GM13977 (cell line): ENCODE data around the gene TEDDM1.

ENCODE experiments used
- DNase-seq: peaks from one replicate; pipeline ENCODE4 v3.0.0; 2012; ENCODE audit warnings: low spot score
- in situ Hi-C: fragments of 300-500 bp; cut with MboI; formaldehyde crosslinking; loops from one replicate; pipeline ENCODE4 v1.12.0; 2022; ENCODE audit warnings: low sequenced_read_pairs, low pct_unique_long_range_greater_than_20kb, mixed read lengths, inconsistent platforms; ENCODE audit not compliant: unreplicated experiment
- TF ChIP-seq, protein P1 (sequence below): IDR thresholded peaks from 2 replicates; pipeline ENCODE4 v1.5.1; 2012; ENCODE audit warnings: mild to moderate bottlenecking, control low read depth; ENCODE audit not compliant: insufficient read depth; ENCODE audit errors: extremely low read depth, missing control alignments

The TEDDM1 gene

DNA sequence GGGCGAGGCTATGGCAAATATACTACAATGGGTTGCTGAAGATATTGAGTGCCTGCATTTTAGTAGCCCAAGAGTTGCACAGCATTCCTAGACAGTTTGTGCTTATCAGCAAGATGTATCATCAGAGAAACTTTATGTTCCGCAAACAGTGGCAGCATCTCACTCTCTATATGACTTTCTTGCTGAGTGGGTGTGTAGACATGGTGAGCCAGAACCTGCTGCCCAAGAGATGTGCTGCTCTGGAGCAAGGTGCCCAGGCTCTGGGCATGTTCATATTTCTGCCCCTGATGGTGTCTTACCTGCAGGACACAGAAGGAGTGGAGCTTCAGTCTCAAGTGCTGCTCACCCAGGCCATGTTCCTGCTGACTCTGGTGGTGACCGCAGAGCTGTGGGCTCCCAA, 41.3 kb upstream of the TEDDM1 start:
- in situ Hi-C loops, result loop anchor here (10.0 kb wide), 2 partner anchors 143 to 343 kb away; partner anchors contain the start of genes NPL and RNASEL
- TF ChIP-seq, protein P1, sequence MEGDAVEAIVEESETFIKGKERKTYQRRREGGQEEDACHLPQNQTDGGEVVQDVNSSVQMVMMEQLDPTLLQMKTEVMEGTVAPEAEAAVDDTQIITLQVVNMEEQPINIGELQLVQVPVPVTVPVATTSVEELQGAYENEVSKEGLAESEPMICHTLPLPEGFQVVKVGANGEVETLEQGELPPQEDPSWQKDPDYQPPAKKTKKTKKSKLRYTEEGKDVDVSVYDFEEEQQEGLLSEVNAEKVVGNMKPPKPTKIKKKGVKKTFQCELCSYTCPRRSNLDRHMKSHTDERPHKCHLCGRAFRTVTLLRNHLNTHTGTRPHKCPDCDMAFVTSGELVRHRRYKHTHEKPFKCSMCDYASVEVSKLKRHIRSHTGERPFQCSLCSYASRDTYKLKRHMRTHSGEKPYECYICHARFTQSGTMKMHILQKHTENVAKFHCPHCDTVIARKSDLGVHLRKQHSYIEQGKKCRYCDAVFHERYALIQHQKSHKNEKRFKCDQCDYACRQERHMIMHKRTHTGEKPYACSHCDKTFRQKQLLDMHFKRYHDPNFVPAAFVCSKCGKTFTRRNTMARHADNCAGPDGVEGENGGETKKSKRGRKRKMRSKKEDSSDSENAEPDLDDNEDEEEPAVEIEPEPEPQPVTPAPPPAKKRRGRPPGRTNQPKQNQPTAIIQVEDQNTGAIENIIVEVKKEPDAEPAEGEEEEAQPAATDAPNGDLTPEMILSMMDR, result no peak
- no peak for DNase-seq

DNA sequence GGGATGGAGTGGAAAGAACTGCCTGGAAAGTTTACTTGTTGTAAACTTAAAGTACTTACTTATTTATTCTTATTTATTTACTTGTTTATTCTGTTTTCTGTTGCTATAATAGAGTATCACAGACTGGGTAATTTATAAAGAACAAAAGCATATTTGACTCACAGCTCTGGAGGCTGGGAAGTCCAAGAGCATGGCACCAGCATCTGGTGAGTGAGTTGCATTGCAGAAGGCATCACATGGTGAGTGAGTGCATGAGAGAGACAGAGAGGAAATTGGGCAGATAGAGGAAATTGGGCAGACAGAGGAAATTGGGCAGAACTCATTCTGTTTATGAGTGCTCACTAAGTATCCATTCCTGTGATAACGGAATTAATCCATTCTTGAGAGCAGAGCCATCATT, 37.9 kb upstream of the TEDDM1 start:
- TF ChIP-seq, protein P1, result no peak
- in situ Hi-C loops, result no loop called here
- no peak for DNase-seq

DNA sequence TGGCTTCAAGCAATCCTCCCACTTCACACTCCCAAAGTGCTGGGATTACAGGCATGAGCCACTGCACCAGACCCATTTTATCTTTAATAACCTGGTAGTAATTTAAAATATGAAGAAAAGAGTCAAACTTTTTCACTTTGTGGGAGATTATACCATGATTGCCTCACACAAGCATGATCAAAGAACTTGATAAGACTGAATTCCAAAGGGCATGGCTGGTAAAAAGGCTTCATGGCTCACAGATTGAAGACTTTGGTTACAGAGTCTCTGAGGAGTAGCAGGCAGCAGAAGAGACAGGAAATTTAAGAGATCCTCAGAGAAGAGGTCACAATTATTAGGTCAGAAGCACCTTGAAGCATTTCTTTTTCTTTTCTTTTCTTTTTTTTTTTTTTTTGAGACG, 33.1 kb upstream of the TEDDM1 start:
- TF ChIP-seq, protein P1, result no peak
- no peak for DNase-seq
- in situ Hi-C loops, result no loop called here

DNA sequence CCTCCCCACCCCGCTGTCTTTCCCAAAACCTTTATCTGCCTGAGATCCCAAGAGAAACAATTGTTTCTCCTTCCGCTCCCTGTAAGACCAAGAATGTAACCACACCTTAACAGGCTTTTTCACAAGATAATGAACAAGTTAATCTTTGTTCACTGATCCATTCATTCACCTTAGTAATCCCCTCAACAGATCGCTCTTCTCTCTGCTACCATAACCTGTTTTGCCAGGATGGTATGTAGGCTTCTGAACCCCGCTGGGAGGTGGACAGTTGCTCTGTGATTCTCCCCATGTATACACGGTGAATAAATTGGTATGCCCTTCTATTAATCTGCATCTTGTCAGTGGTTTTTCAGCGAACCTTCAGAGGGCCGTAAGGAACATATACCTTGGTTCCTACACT, 30.8 kb upstream of the TEDDM1 start:
- TF ChIP-seq, protein P1, result no peak
- no peak for DNase-seq
- in situ Hi-C loops, result no loop called here

DNA sequence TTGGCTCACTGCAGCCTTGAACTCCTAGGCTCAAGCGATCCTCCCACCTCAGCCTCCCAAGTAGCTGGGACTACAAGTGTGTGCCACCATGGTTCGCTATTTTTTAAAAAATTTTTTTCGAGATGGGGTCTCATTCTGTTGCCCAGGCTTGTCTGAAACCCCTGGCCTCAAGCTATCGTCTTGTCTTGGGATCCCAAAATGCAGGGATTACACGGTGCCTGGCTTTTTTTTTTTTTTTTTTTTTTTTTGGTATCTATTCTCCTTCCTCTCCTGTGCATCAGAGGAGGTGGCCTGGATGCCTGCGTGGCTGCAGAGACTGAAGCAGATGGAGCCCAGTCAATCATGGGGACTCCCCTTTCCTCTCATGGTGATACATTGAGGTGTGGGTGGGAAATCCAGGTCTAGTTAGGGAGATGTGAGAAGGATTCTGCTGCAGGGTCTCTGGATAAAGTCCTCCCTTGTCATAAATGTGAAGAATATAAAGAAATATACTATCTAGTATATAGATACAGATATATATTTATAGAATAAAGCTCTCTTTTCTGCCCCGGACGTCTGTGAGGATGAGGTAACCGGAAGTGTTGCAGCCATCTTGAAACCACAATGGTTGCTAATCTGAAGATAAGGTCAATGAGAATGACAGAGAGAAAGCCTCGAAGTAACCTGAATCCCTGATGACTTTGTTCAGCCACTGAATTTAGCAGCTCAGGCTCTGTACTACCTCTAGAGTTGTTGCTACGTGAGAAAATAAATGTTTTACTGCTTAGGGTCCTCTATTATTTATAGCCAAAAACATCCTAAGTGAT, 30.0 kb upstream of the TEDDM1 start:
- in situ Hi-C loops, result no loop called here
- TF ChIP-seq, protein P1, result no peak
- DNase-seq, result peak; percentile 39

DNA sequence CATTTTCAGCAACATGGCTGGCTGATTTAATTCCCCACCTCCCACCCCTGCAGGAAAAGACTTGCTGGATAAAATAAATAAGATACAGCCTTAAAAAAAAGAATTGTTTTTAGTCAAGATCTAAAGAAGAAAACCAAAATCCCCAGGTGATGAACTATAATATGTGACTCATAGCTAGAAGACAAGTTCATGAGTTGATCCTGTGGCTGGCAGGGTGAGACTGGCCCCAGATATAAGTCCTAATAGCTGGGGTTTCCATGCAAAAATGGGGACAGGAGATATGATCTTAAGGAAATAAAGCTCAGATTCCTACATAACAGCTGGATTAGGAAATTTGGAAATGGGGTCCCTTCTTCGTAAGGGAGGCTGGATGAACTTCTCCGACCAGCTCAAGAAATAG, 27.6 kb upstream of the TEDDM1 start:
- TF ChIP-seq, protein P1, result no peak
- in situ Hi-C loops, result no loop called here
- DNase-seq, result no peak
